GM12878 (cell line): ENCODE measurements around the gene BFSP2. TPM values are rescaled to one million over a fixed set of nuclear protein-coding genes. Genes with fewer than 3 reads are reported as not detected.

Experiments used
- ATAC-seq: fragments of 200-7000 bp; cut with Tn5 transposase; 3 replicates; pipeline ENCODE4 v1.9.1; 2020; ENCODE audit warnings: mild to moderate bottlenecking, moderate library complexity
- BruUV-seq: library from RNA; stranded (reverse); fragments of 400-500 nt; replicated peaks from 2 replicates; lab custom pipeline; 2021; lab: Mats Ljungman, UMichigan
- CTCF ChIA-PET: fragments of 300-600 bp; sonication (Branson Sonifier 250); formaldehyde crosslinking; extraction: SDS; loops from one replicate; lab custom pipeline; 2021; ENCODE audit warnings: inconsistent platforms; lab: Yijun Ruan, JAX
- POLR2A ChIA-PET: fragments of 350-600 bp; formaldehyde crosslinking; extraction: SDS; loops from one replicate; lab custom pipeline; 2021; ENCODE audit warnings: inconsistent platforms; lab: Charles Lee
- RAD21 ChIA-PET: fragments of 300-600 bp; sonication (Branson Sonifier 250); formaldehyde crosslinking; loops from one replicate; lab custom pipeline; 2023; ENCODE audit warnings: antibody characterized with exemption; ENCODE audit not compliant: unreplicated experiment; lab: Charles Lee
- SMC1A ChIA-PET: fragments of 300-600 bp; sonication (Branson Sonifier 250); formaldehyde crosslinking; loops from one replicate; lab custom pipeline; 2023; ENCODE audit not compliant: unreplicated experiment, uncharacterized antibody; lab: Charles Lee
- DNase-seq: peaks from one replicate; pipeline ENCODE4 v3.0.0-alpha.2; 2011; ENCODE audit warnings: low read depth, low spot score
- FAIRE-seq: peaks from 3 replicates; lab custom pipeline; 2011; peaks lifted over from hg19 to GRCh38; lab: Jason Lieb, UNC
- H2AFZ ChIP-seq: 2 replicates; pipeline ENCODE4 v1.6.0; 2011; ENCODE audit warnings: low read depth, low read length, control low read depth; ENCODE audit not compliant: control insufficient read depth
- H3K27ac ChIP-seq: 2 replicates; pipeline ENCODE4 v1.5.1; 2011; ENCODE audit warnings: control low read depth; ENCODE audit not compliant: control insufficient read depth, insufficient read depth
- H3K27me3 ChIP-seq, 2 experiments: replicated peaks in 1 of 2; 2 replicates each; pipeline versions ENCODE4 v1.6.0 to v1.6.1; 2011; ENCODE audit warnings: low read length in 1 of 2; ENCODE audit not compliant: control insufficient read depth in 2 of 2, insufficient read depth in 2 of 2
- H3K36me3 ChIP-seq, 2 experiments: 2 replicates each; pipeline ENCODE4 v1.5.1; 2011; ENCODE audit warnings: low read length in 1 of 2; ENCODE audit not compliant: control insufficient read depth in 2 of 2, insufficient read depth in 2 of 2
- H3K4me1 ChIP-seq: 2 replicates; pipeline ENCODE4 v1.6.1; 2011; ENCODE audit warnings: mild to moderate bottlenecking, low read length, moderate library complexity, mixed read lengths; ENCODE audit not compliant: control insufficient read depth, insufficient read depth
- H3K4me2 ChIP-seq: 2 replicates; pipeline ENCODE4 v1.6.0; 2011; ENCODE audit warnings: control low read depth; ENCODE audit not compliant: control insufficient read depth, insufficient read depth
- H3K4me3 ChIP-seq: fragments of 200-600 bp; sonication (generic); 2 replicates; pipeline ENCODE4 v1.5.1; 2016
- H3K79me2 ChIP-seq: 2 replicates; pipeline ENCODE4 v1.6.0; 2011; ENCODE audit warnings: low read length; ENCODE audit not compliant: control insufficient read depth, insufficient read depth
- H3K9ac ChIP-seq: 2 replicates; pipeline ENCODE4 v1.8.0; 2011; ENCODE audit warnings: low read length, control low read depth, mixed read lengths; ENCODE audit not compliant: control insufficient read depth, insufficient read depth
- H3K9me3 ChIP-seq: replicated peaks from 3 replicates; pipeline ENCODE4 v1.5.1; 2011; ENCODE audit warnings: mild to moderate bottlenecking, low read length; ENCODE audit not compliant: control insufficient read depth, insufficient read depth
- H4K20me1 ChIP-seq: 2 replicates; pipeline ENCODE4 v1.6.0; 2011; ENCODE audit not compliant: control insufficient read depth, insufficient read depth
- CBFB ChIP-seq: IDR thresholded peaks from 2 replicates; pipeline ENCODE4 v1.6.1; 2016; ENCODE audit warnings: antibody characterized with exemption, low read depth
- CHD4 ChIP-seq: fragments of 200-600 bp; sonication (generic); IDR thresholded peaks from 2 replicates; pipeline ENCODE4 v1.6.1; 2016; ENCODE audit warnings: mild to moderate bottlenecking
- DPF2 ChIP-seq: fragments of 450-650 bp; IDR thresholded peaks from 2 replicates; pipeline ENCODE4 v1.6.1; 2017; ENCODE audit warnings: mild to moderate bottlenecking
- E2F8 ChIP-seq: fragments of 450-650 bp; IDR thresholded peaks from 2 replicates; pipeline ENCODE4 v1.6.1; 2018; ENCODE audit warnings: mild to moderate bottlenecking, low read depth, moderate library complexity; ENCODE audit not compliant: partially characterized antibody
- MYC ChIP-seq: IDR thresholded peaks from 2 replicates; pipeline ENCODE4 v1.6.1; 2011; ENCODE audit warnings: mild to moderate bottlenecking, low read length, moderate library complexity, inconsistent platforms; ENCODE audit not compliant: insufficient read depth, insufficient replicate concordance, insufficient read length, severe bottlenecking
- NR2C1 ChIP-seq: fragments of 450-650 bp; IDR thresholded peaks from 2 replicates; pipeline ENCODE4 v1.6.1; 2017; ENCODE audit warnings: antibody characterized with exemption, mild to moderate bottlenecking, moderate library complexity
- NR2C2 ChIP-seq: IDR thresholded peaks from 2 replicates; pipeline ENCODE4 v1.6.1; 2011; ENCODE audit warnings: borderline replicate concordance, low read depth; ENCODE audit not compliant: control insufficient read depth, insufficient read length
- PKNOX1 ChIP-seq: fragments of 450-650 bp; IDR thresholded peaks from 2 replicates; pipeline ENCODE4 v1.6.1; 2016; ENCODE audit warnings: mild to moderate bottlenecking
- RAD51 ChIP-seq: fragments of 450-650 bp; IDR thresholded peaks from 2 replicates; pipeline ENCODE4 v1.6.1; 2016; ENCODE audit warnings: moderate library complexity, mild to moderate bottlenecking, inconsistent platforms
- YBX1 ChIP-seq: fragments of 450-650 bp; IDR thresholded peaks from 2 replicates; pipeline ENCODE4 v1.6.1; 2016; ENCODE audit warnings: antibody characterized with exemption
- WGBS: methylation state at CpG from one replicate; pipeline ENCODE4 v1.1.6; 2016; ENCODE audit warnings: low lambda C conversion rate; ENCODE audit not compliant: insufficient replicate concordance, insufficient coverage; ENCODE audit errors: missing lambda C conversion rate; 5-methylcytosine and 5-hydroxymethylcytosine counted together
- in situ Hi-C: fragments of 300-500 bp; cut with MboI; formaldehyde crosslinking; loops from 9 replicates; pipeline ENCODE4 v1.14.3; 2018; ENCODE audit warnings: mixed read lengths
- intact Hi-C: fragments of 100-400 bp; cut with micrococcal nuclease; formaldehyde crosslinking; loops from one replicate; pipeline ENCODE4 v1.14.2; 2022; ENCODE audit not compliant: unreplicated experiment
- polyA plus RNA-seq, 11 experiments: library from polyadenylated mRNA; depleted of rRNA in 4 of 11; unstranded in 6 of 11; stranded (reverse) in 5 of 11; fragments of >200 nt; fragmentation: Nextera tagmentation in 4 of 11; fragmentation: Illumina TruSeq in 1 of 11; extraction: Ambion mirVana in 4 of 11; extraction: Trizol in 1 of 11; gene quantifications; 1 replicate in 1 of 11; 2 replicates in 10 of 11; pipeline versions ENCODE4 v1.2.1 to v1.2.3, GENCODE V29; 2011 to 2016; ENCODE audit warnings: inconsistent platforms in 2 of 11, missing spikeins in 2 of 11, low read depth in 1 of 11
- total RNA-seq, 4 experiments: library from RNA; depleted of rRNA in 3 of 4; stranded (reverse); fragments of >200 nt in 3 of 4; fragmentation: Illumina TruSeq in 1 of 4; extraction: Trizol in 1 of 4; gene quantifications; 2 replicates each; pipeline versions ENCODE4 v1.2.1 to v1.2.3, GENCODE V29; 2013 to 2021
- TF ChIP-seq, protein P1 (sequence below): fragments of 450-650 bp; formaldehyde crosslinking; IDR thresholded peaks from 2 replicates; pipeline ENCODE4 v1.5.0; 2022; ENCODE audit warnings: mild to moderate bottlenecking, missing genetic modification characterization
- TF ChIP-seq, protein P2 (sequence below): fragments of 450-650 bp; IDR thresholded peaks from 2 replicates; pipeline ENCODE4 v1.6.1; 2017; ENCODE audit warnings: mild to moderate bottlenecking, moderate library complexity

The BFSP2 gene
- total and polyA plus RNA-seq, 10 of the 15 experiments (the other 5 are each of a cell fraction or from before 2014, with no cell fraction given), result 1.5 to 20.4 (median 7.3) TPM

GRCh38 chr3:133467780-133468179, 67.9 kb downstream of the BFSP2 start:
- ChIA-PET SMC1A (interaction anchor here (0.9 to 20.9 kb wide), 16 partner anchors 9 to 149 kb away, joined by 3 to 380 read pairs (median 6); partner anchors contain the start of gene CDV3), CTCF (interaction anchor here (0.8 to 8.0 kb wide), 13 partner anchors 8 to 111 kb away, joined by 3 to 114 read pairs (median 6); partner anchors contain the start of gene CDV3), RAD21 (interaction anchor here (1.0 to 9.7 kb wide), 13 partner anchors 9 to 106 kb away, joined by 3 to 137 read pairs (median 5); partner anchors contain the start of gene CDV3), POLR2A (interaction anchor here (0.5 to 2.5 kb wide), 14 partner anchors 8 to 111 kb away, joined by 3 to 13 read pairs (median 6); partner anchors contain the start of gene CDV3)
- FAIRE-seq (no peak), ATAC-seq (no peak), DNase-seq (no peak)
- intact Hi-C loops (loop anchor here (2.0 kb wide), 1 partner anchor 105 kb away; the partner anchor contains the start of gene CDV3), in situ Hi-C loops (loop anchor here (25.0 kb wide), 1 partner anchor 1020 kb away; the partner anchor contains the start of genes ANAPC13 and CEP63)
- Histone ChIP-seq H3K79me2 (peaks cover 4% of the 10 kb centered on the region), H3K4me1 (peaks cover 63% of the 10 kb centered on the region), H3K27me3 (no peaks in the 10 kb centered on the region), H3K4me3 (peak overlapping the region; percentile 56; the same call in 1 of the 2 replicates), H2AFZ (peak overlapping the region; percentile 29), H3K9ac (no peak overlapping the region), H3K36me3 (no peaks in the 10 kb centered on the region), H3K27ac (peak overlapping the region; percentile 45), H3K4me2 (peak overlapping the region; percentile 68), H3K9me3 (no peaks in the 10 kb centered on the region), H4K20me1 (no peaks in the 10 kb centered on the region)
- no TSS peak for BruUV-seq
- WGBS, result 21% methylated on average over 2 of the region's 2 CpGs
- TF ChIP-seq E2F8 (no peak), CBFB (no peak), RAD51 (no peak), DPF2 (no peak), YBX1 (no peak), CHD4 (no peak), NR2C1 (no peak), PKNOX1 (no peak), NR2C2 (no peak), MYC (no peak)
- TF ChIP-seq, protein P1, sequence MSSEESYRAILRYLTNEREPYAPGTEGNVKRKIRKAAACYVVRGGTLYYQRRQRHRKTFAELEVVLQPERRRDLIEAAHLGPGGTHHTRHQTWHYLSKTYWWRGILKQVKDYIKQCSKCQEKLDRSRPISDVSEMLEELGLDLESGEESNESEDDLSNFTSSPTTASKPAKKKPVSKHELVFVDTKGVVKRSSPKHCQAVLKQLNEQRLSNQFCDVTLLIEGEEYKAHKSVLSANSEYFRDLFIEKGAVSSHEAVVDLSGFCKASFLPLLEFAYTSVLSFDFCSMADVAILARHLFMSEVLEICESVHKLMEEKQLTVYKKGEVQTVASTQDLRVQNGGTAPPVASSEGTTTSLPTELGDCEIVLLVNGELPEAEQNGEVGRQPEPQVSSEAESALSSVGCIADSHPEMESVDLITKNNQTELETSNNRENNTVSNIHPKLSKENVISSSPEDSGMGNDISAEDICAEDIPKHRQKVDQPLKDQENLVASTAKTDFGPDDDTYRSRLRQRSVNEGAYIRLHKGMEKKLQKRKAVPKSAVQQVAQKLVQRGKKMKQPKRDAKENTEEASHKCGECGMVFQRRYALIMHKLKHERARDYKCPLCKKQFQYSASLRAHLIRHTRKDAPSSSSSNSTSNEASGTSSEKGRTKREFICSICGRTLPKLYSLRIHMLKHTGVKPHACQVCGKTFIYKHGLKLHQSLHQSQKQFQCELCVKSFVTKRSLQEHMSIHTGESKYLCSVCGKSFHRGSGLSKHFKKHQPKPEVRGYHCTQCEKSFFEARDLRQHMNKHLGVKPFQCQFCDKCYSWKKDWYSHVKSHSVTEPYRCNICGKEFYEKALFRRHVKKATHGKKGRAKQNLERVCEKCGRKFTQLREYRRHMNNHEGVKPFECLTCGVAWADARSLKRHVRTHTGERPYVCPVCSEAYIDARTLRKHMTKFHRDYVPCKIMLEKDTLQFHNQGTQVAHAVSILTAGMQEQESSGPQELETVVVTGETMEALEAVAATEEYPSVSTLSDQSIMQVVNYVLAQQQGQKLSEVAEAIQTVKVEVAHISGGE, result no peak
- TF ChIP-seq, protein P2, sequence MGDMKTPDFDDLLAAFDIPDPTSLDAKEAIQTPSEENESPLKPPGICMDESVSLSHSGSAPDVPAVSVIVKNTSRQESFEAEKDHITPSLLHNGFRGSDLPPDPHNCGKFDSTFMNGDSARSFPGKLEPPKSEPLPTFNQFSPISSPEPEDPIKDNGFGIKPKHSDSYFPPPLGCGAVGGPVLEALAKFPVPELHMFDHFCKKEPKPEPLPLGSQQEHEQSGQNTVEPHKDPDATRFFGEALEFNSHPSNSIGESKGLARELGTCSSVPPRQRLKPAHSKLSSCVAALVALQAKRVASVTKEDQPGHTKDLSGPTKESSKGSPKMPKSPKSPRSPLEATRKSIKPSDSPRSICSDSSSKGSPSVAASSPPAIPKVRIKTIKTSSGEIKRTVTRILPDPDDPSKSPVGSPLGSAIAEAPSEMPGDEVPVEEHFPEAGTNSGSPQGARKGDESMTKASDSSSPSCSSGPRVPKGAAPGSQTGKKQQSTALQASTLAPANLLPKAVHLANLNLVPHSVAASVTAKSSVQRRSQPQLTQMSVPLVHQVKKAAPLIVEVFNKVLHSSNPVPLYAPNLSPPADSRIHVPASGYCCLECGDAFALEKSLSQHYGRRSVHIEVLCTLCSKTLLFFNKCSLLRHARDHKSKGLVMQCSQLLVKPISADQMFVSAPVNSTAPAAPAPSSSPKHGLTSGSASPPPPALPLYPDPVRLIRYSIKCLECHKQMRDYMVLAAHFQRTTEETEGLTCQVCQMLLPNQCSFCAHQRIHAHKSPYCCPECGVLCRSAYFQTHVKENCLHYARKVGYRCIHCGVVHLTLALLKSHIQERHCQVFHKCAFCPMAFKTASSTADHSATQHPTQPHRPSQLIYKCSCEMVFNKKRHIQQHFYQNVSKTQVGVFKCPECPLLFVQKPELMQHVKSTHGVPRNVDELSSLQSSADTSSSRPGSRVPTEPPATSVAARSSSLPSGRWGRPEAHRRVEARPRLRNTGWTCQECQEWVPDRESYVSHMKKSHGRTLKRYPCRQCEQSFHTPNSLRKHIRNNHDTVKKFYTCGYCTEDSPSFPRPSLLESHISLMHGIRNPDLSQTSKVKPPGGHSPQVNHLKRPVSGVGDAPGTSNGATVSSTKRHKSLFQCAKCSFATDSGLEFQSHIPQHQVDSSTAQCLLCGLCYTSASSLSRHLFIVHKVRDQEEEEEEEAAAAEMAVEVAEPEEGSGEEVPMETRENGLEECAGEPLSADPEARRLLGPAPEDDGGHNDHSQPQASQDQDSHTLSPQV, result no peak
